Measurements from ENCODE around the gene SLC34A1.
A peak's percentile ranks its signal among the peaks of the same experiment; 100 is the strongest.
"Not testable (repeated sequence)": the region's sequence is repeated elsewhere in the genome, so short reads cannot be mapped to it uniquely, and the experiment has no call there.

The SLC34A1 gene

DNA sequence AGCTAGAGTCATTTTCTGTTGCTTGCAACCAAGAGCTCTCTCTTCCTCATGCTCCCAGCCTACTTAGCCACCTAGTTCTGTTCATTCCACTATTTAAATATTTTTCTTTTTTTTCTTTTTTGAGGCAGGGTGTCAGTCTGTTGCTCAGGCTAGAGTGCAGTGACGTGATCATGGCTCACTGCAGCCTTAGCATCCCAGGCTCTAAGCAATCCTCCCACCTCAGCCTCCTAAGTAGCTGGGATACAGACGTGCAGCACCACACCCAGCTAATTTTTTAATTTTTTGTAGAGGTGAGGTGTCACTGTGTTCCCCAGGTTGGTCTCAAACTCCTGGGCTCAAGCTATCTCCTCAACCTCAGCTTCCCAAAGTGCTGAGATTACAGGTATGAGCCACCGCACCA lies 30.2 kb downstream of the SLC34A1 start:
- DNase-seq, result no peak

- DNase-seq, result not testable (repeated sequence)
These were observed 32.8 kb downstream of the SLC34A1 start for GRCh38 chr5:177417081-177417480.

DNA sequence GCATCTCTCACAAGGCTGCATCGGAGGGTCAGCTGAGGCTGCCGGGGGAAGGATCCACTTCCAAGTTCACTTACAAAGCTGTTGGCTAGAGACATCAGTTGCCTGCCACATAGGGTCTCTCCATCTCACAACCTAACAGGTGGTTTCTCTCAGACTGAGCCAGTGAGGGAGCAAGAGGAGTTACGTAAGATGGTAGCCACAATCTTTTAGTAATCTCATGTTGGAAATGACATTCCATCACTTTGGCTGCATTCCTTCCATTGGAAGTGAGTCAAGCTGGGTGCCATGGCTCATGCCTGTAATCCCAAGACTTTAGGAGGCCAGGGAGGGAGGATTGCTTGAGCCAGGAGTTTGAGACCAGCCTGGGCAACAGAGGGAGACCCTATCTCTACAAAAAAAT lies 34.8 kb downstream of the SLC34A1 start:
- no peak for DNase-seq

DNA sequence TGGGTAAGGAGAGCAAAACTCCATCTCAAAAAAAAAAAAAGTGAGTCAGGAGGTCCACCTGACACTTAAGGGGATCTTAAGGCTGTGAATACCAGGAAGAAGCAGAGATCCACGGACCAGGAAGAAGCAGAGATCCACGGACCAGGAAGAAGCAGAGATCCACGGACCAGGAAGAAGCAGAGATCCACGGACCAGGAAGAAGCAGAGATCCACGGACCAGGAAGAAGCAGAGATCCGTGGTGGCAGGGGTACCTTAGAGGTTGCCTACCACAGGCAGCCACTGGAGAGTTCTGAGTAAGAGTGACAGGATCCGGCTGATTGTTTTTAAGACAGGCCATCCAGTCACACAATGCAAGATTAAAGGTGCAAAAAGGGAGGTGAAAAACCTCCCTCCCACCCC lies 36.2 kb downstream of the SLC34A1 start:
- not testable (repeated sequence) for DNase-seq

DNA sequence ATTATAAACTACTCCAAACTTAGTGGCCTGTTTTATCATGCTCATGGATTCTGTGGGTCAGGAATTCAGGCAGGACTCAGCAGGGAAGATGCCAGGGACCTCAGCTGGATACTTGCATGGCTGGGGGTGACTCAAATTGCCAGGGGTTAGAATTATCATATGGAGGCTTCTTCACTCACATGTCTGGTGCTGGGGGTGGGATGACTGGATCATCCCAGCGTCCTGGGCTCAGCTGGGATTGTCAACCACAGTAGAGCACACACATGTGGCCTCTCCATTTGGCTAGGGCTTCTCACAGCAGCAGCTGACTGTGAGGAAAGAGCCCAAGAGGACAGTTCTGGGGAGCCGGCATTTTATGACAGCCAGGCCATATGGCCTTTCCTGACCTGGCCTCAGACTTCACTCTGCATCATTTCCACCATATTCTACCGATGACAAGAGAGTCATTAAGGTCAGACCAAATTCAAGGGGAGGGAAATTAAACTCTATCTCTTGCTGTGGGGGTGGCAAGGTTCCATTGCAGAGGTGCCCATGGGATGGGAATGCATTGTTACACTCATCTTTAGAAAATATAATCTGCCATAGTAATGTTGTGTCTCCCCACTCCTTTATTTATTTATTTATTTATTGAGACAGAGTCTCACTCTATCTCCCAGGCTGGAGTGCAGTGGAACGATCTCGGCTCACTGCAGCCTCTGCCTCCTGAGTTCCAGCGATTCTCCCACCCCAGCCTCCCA lies 37.0 kb downstream of the SLC34A1 start:
- no peak for DNase-seq

DNA sequence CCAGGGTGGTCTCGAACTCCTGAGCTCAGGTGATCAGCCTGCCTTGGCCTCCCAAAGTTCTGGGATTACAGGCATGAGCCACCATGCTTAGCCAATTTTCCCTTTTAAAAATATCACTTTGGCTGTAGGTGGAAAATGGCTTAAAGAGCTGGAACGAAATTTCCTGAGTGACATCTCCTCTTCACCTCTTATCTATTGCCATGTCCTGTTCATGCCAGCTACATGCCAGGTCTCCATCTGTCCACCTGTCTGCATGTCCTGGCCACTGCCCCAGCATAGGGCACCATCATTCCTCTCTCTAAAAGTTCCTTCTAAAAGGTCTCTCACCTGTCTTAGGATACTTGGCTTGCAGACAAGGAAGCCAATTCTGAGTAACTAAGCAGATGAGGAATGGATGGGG lies 39.4 kb downstream of the SLC34A1 start:
- DNase-seq, result no peak

DNA sequence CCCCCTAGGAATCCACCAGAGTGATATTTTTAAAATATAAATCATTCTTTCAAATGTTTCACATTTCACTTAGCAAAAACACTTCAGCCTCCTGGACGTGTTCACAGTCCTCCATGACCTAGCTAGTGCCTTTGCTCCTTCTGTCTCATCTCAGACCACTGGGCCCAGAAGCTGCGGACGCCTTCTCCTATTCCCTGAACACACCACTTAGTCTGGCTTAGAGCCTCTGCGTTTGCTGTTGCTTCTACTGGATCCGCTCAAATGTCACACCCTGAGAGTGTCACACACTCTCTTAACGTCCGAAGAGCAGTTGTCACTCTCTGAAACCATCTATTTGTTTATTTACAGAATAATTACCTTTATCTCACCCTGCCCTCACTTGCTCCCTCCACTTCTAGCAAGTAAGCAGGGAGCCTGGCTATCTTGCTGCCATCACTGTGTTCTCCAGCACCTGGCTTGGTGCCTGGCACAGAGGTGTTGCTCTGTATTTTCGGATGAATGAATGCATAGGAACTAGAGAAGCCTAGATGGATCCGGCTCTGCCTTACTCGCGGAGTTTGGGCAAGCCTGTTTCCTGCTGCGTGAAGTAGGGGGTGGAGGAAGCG lies 41.1 kb downstream of the SLC34A1 start:
- no peak for DNase-seq

GRCh38 chr5:177425801-177426565 lies 41.7 kb downstream of the SLC34A1 start:
- peak; percentile 100 for DNase-seq

DNA sequence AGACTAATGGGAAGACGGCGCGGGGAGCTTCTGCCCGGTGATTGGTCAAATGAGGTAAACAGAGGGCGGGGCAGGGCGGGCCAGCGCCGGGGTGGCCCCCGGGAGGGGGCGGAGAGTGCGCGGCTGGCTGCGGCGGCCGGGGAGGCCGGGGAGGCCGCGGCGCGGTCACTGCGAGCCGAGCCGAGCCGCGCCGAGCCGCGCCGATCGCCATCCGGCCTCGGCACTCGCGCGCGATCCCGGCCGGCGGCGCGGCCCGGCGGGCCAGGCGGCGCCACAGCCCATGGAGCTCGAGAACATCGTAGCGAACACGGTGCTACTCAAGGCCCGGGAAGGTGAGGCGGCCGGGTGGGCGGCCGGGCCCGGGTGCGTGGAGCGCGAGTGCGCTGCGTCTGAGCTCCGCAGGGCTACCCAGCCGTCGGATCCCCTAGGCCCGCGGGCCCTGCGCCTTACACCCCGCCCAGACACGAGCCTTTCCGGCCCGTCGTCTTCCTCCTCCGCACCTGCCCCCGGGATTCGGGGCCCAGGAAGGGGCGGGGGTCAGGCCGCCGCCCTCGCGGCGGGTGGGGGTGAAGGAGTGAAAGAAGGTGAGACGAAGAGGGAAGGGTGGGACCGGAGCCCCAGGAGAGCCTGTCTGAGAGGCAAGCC lies 42.5 kb downstream of the SLC34A1 start, which contains the start of gene GRK6:
Gene GRK6, plus strand, starts transcription at position 111 of the 645 bp plus-strand sequence. Its CDS starts 170 bp downstream, at position 281.
- DNase-seq, result peak; percentile 79

DNA sequence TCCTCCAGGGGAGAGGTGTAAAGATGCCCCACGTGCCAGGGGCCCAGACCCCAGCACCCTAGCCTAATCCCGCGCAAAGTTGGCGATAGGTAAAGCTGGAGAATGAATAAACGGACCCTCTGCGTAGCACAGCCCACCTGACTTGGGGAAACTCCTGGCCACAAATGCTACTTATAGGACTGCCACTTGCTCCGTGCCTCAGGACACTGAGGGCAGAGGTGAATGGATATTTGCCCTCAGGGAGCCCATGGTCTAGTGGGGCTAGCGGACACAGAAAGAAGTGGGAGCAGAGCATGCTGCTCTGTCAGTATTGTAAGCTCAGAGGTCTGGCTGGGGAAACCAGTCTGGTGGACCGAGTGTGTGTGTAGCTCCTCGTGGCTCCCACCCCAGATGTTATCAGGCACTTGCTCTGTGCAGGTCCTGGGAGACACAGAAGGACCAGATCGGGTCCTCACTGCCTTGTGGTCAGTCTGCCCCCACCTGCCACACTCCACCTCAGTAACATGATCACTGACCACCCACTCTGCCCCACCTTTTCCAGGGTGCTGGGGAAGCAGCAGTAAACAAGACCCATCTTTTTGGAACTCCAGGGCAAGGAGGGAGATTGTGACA lies 43.1 kb downstream of the SLC34A1 start:
- peak; percentile 32 for DNase-seq

GRCh38 chr5:177427919-177428573 lies 43.8 kb downstream of the SLC34A1 start:
- peak; percentile 64 for DNase-seq

DNA sequence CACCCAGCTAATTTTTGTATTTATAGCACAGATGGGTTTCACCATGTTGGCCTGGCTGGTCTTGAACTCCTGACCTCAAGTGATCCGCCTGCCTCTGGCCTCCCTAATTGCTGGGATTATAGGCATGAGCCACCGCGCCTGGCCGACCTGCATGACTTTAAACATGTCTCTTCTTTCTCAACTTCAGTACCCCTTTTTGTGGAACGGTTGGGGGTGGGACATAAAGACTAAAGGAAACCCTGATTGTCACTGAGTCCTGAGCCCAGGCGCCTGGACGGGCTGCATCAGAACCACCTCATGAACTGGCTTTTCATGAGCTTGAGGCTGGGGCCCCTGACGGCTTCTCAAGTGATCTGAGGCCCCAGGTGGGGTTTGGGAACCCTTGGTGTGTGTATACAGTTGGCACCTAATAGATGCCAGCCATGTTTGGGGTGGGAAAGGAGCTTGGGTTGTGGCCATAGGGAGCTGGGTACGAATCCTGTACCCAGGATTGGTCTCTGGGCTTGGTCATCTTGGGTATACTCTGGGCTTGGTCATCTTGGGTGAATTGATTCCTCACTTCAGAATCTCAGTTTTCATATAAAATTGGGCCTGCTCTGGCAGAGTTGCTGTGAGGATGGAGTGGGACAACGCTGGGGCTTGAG lies 44.5 kb downstream of the SLC34A1 start:
- peak; percentile 36 for DNase-seq

DNA sequence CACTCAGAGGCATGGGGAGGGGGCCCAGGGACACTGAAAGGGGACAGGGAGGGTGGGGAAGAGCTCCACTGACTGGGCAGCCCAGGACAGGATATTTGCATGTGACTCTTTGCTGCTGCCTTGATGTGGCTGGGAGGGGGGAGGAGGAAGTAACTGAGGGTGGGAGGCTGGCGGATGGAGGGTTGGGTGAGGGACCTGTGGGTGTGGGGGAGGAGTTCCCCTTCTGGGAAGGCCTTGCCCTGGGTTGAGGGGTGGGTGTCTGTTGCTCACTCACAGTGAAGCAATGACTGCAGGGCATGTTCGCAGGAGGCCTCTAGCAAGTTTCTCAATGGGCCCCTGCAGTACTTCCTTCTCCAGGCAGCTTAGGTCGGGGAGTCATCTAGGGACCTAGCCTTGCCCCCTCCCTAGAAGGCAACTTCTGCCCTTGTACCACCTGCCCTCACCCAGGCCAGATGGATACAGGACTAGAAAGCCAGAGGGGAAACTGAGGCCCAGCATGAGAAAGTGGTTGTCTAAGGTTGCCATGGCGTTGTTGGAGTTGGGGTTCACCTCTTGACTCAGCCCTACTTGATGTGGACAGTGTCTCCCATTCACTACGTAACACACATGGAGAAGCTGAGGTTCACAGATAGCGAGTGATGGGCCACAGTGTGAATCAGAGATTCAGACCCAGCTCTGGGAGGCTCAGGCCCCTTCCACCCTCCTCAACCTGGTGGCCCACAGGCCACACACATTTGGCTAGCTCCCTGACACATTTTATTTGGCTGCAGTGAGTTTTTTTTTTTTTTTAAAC lies 45.2 kb downstream of the SLC34A1 start:
- peak; percentile 95 for DNase-seq

- DNase-seq, result peak; percentile 27
These were observed 46.1 kb downstream of the SLC34A1 start for GRCh38 chr5:177430140-177430951.

- peak; percentile 40 for DNase-seq
These were observed 46.7 kb downstream of the SLC34A1 start for GRCh38 chr5:177430972-177431316.

DNA sequence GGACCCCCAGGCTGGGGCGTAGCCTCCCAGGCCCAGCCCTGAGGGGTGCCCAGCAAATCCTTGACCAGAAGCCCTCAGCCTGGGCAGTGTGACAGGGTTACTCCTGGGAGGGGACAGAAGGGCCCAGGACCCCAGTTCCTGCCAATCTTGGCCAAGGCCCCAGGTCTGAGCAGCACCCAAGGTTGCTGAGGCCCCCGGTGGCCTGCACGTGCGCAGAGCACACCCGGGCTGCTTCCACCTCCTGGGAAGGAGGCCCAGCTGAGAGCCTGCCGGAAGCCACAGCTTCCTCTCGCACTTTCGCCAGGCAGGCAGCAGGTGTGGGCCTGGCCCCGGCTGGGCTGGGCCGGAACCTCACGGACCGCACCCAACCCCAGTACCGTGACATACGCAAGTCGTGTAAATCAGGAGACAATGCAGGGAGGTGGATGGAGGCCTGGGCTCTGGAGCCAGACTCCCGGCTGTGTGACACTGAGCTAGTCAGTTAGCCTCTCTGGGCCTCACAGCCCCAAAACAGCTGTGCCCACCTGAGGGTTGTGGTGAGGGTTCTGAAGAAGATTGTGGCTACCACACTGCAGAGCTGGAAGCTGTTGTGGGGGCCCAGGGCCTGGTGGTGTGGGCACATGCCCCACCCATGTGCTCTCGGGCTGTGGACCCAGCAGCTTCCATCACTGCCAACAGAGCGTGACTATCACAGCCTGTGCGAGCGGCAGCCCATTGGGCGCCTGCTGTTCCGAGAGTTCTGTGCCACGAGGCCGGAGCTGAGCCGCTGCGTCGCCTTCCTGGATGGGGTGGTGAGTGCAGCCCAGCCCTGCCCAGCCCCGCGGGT lies 47.3 kb downstream of the SLC34A1 start:
- peak; percentile 86 for DNase-seq

GRCh38 chr5:177432143-177432838 lies 48.1 kb downstream of the SLC34A1 start:
- DNase-seq, result peak; percentile 77
